ENCODE data around the gene GCN1.
A peak's percentile ranks its signal among the peaks of the same experiment; 100 is the strongest.
"Not testable (repeated sequence)": the region's sequence is repeated elsewhere in the genome, so short reads cannot be mapped to it uniquely, and the experiment has no call there.

The GCN1 gene

GRCh38 chr12:120194534-120195395, at the start of gene GCN1:
Gene GCN1, minus strand, starts transcription at chr12:120194715. Its CDS starts 18 bp downstream, at chr12:120194697.
- DNase-seq (ENCODE audit: low read depth in 2 of 2) = peak; percentile 72 to 79

DNA sequence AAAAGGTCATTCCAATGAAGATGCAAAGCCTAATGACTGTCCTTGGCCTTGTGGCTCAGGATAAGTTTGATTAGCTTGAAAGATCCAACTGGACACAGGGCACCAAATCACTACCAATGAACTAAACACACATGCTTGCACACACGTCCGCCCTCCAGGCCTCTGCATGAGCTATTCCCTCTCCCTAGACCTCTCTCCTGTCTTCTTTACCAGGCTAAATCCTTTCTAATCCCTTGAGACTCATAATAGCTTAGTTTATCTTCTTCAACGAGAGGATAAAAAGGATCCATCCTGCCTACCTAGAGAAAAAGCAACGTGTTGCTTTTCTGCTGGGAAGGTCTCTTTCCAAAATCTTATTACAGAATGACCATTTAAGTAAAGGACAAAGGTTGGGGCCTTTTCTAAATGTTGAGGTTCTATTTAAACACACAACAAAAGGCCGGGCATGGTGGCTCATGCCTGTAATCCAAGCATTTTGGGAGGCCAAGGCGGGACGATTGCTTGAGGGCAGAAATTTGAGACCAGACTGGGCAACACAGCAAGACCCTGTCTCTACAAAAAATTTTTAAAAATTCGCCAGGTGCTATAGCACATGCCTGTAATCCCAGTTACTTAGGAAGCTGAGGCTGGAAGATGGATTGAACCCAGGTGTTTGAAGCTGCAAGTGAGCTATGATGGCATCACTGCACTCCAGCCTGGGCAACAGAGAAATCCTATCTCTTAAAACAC, 48.6 kb upstream of the GCN1 start:
- no peak for DNase-seq (ENCODE audit: low read depth in 2 of 2)

DNA sequence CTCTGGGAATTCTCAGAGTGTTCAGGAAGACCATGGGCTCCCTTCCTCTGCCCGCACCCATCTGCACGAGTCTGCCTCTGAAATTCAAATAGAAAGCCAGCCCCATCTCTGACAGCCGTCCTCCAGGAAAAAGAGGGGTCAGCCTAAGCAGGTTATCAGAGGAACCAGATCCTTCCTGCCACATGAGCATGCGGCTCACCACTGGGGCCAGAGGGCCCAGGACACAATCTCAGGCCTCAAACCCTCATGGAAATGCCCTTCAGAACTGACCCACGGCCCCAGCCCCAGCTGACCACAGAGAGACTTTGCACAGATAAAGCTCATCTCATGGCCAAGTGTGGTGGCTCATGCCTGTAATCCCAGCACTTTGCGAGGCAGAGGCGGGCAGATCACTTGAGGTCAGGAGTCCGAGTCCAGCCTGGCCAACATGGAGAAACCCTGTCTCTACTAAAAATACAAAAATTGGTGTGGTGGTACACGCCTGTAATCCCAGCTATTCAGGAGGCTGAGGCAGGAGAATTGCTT, 47.8 kb upstream of the GCN1 start:
- DNase-seq (ENCODE audit: low read depth in 2 of 2) = no peak

GRCh38 chr12:120241561-120242274, 47.2 kb upstream of the GCN1 start:
- no peak for DNase-seq (ENCODE audit: low read depth in 2 of 2)

DNA sequence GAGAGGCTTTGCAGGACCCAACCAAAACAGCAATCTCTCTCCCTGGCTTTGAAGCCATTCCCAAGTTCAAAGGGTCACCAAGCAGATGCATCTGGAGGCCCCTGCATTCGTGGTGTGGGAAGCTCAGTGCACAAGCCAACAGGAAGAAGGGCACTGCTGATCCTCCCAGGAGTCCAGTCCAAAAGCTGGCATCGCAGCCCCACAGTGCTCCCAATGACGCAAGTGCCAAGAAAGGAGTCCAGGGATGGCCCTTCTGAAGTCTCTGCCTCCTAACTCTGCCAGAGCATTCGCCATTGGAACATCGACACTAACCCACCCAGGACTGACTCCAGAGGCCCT, 45.9 kb upstream of the GCN1 start:
- DNase-seq (ENCODE audit: low read depth in 2 of 2) = no peak

GRCh38 chr12:120239776-120240494, 45.4 kb upstream of the GCN1 start:
- no peak for DNase-seq (ENCODE audit: low read depth in 2 of 2)

DNA sequence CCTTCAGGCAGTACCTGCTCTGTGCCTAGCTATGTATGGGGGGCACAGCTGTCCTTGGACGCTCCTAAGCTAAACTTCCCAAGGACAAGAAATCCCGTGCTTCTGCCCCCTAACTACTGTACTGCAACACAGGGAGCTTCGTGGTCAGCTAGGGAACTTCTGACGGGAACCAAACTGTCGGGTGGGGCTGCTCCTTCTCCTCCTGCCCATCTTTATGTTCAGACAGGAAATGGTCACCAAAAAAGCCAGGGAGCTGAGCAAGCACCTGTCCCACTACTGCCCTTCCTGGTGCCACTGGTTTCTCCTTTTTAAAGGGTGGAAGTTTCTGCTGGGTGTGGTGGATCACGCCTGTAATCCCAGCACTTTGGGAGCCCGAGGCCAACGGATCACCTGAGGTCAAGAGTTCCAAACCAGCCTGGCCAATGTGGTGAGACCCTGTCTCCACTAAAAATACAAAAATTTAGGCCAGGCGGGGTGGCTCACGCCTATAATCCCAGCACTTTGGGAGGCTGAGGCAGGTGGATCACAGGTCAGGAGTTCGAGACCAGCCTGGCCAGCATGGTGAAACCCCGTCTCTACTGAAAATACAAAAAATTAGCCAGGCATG, 44.4 kb upstream of the GCN1 start:
- DNase-seq (ENCODE audit: low read depth in 2 of 2) = no peak

- DNase-seq (ENCODE audit: low read depth in 2 of 2) = no peak
These were observed 43.7 kb upstream of the GCN1 start for GRCh38 chr12:120238217-120238616.

- DNase-seq (ENCODE audit: low read depth in 2 of 2) = no peak
These were observed 43.1 kb upstream of the GCN1 start for GRCh38 chr12:120237360-120238171.

GRCh38 chr12:120236809-120237208, 42.3 kb upstream of the GCN1 start:
- not testable (repeated sequence) for DNase-seq (ENCODE audit: low read depth in 2 of 2)

- no peak for DNase-seq (ENCODE audit: low read depth in 2 of 2)
These were observed 41.1 kb upstream of the GCN1 start for GRCh38 chr12:120235369-120236323.

DNA sequence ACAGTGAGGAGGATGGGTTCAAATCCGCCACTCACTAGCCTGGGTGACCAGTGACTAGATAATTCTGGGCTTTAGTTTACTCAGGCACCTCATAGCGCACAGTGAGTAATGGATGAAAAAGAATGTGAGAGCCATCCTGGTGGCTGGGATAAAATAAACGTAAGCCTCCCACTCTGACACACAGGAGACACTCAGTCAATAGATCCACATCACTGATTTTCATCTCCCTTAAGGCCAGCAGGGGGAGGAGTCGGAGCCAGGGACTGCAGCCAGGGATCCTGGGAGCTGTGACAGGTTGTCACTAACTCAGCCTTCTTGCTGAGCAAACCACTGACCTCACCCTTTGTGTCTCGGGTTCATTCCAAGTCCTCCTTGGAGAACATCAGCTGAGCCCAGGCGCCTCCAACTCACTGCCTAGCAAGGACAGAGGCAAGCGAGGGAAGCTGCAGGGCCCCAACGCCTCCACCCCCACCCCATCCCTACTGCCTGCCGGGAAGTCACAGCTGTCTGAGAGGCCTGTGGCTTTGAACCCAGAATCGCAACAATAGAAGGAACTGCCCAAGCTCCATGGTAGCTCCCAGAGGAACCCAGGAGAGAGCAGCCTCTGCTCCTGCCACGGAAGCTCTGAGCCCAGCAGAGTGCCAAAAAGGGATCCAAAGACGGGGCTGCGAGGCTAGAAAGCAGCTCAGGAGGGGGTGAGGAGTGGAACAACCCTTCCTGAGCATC, 40.3 kb upstream of the GCN1 start:
- no peak for DNase-seq (ENCODE audit: low read depth in 2 of 2)

DNA sequence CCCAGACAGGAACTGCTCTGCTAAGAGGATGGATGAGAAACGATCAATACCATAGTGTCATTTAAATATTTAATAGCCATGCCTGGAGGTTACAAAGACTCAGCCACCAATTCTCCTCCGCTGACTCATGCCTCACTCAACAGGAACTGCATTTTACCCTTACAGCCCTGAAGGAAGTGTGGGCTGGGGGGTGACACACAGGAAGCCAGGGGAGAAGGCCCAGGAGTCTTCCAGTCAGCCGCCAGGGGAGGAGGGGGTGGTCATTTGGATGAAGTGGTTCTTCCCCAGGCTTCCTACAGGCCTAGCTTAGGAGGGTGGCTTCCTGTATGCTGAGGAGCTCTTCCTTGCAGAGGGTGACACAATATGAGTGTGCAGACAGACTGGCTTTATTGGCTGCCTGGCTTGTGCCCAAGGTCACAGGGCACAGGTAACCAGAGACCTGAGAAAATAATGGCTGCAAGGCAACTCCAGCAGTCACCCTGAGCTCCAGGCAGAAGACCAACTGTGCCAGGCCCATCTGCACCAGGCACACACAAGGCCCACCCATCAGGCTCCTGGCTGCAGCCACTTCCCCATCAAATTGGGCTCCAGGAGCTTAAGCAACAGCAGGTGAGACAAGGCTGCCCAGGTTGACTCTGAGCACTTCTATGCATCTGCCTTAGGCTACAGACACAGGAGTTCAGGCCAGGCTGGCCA, 36.9 kb upstream of the GCN1 start:
- peak; percentile 58 to 76 for DNase-seq (ENCODE audit: low read depth in 2 of 2)

DNA sequence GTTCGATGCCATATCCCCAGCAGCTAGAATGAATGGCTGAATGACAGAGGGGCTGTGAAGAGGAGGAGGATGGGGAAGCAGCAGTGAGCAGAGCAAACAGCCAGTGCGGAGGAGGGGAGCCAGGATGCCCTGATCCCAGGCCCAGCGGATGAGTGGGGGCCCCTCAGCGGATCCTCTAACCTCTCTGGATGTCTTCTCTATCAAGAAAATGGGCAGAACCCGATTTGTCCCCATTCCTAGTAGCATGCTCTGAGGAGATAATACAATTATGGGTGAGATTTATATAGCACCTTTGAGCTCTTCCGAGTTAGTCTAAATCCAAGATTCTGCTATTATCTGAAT, 36.4 kb upstream of the GCN1 start:
- no peak for DNase-seq (ENCODE audit: low read depth in 2 of 2)

DNA sequence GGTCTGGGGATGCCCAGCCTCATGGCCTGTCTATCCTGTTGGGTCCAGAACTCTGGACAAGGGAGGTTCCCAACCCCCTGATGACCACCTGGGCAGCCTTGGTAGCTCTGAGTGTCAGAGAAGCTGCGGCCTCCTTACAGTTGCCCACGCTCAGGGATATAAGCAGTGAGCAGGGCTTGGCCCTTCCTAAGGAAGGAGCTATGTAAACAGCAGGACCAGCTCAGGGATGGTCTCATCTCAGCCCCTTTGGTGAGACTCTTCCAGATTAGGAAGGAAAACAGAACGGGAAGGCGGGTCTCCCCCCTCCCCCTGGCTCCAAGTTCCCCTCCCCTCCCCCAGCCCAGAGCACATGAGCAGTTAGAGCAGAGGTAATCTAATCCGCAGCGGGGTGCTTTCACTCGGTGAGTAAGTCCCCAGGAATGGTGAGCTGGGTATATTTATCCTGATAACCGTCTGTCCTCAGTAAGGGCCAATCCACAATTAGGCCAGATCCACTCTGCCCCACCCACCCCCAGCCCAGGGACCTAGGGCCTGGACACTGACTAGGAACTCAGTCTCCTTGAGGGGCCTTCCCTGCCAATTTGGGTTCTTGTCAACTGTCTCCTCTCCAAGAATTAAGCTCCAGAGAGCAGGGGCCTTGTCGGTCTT, 35.9 kb upstream of the GCN1 start:
- DNase-seq (ENCODE audit: low read depth in 2 of 2) = no peak

- no peak for DNase-seq (ENCODE audit: low read depth in 2 of 2)
These were observed 35.2 kb upstream of the GCN1 start for GRCh38 chr12:120229487-120230325.

DNA sequence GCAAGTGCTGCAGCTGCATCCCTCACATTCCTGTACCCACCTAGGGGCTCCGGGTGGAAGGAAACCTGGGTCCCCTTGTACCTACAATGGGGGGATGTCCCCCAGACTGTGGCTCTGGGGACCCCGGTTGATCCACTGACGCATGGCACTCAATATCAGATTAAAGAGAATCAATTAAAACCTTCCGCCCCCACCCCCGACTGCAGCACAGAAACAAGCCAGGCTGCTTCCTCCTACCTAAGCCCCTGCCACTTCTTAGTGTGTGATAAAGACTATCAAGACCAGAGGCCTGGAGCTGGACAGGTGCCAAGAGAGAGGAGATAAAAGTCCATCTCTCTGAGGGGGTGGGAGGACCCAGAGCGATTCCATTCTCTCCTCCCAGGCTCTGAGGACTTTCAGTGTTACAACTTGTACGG, 34.6 kb upstream of the GCN1 start:
- no peak for DNase-seq (ENCODE audit: low read depth in 2 of 2)

All from activated CD8-positive, alpha-beta memory T cell treated with anti-CD3 and anti-CD28 coated beads for 4 hours (primary cell).